GM12878 (cell line): ENCODE measurements around the gene FAM110A. TPM values are rescaled to one million over a fixed set of nuclear protein-coding genes. Genes with fewer than 3 reads are reported as not detected.

Experiments
- ATAC-seq: fragments of 200-7000 bp; cut with Tn5 transposase; 3 replicates; pipeline ENCODE4 v1.9.1; 2020; ENCODE audit warnings: mild to moderate bottlenecking, moderate library complexity
- BruUV-seq: library from RNA; stranded (reverse); fragments of 400-500 nt; replicated peaks from 2 replicates; lab custom pipeline; 2021; lab: Mats Ljungman, UMichigan
- CTCF ChIA-PET: fragments of 300-600 bp; sonication (Branson Sonifier 250); formaldehyde crosslinking; extraction: SDS; loops from one replicate; lab custom pipeline; 2021; ENCODE audit warnings: inconsistent platforms; lab: Yijun Ruan, JAX
- POLR2A ChIA-PET: fragments of 350-600 bp; formaldehyde crosslinking; extraction: SDS; loops from one replicate; lab custom pipeline; 2021; ENCODE audit warnings: inconsistent platforms; lab: Charles Lee
- RAD21 ChIA-PET: fragments of 300-600 bp; sonication (Branson Sonifier 250); formaldehyde crosslinking; loops from one replicate; lab custom pipeline; 2023; ENCODE audit warnings: antibody characterized with exemption; ENCODE audit not compliant: unreplicated experiment; lab: Charles Lee
- SMC1A ChIA-PET: fragments of 300-600 bp; sonication (Branson Sonifier 250); formaldehyde crosslinking; loops from one replicate; lab custom pipeline; 2023; ENCODE audit not compliant: unreplicated experiment, uncharacterized antibody; lab: Charles Lee
- DNase-seq: peaks from one replicate; pipeline ENCODE4 v3.0.0-alpha.2; 2011; ENCODE audit warnings: low read depth, low spot score
- FAIRE-seq: peaks from 3 replicates; lab custom pipeline; 2011; peaks lifted over from hg19 to GRCh38; lab: Jason Lieb, UNC
- H2AFZ ChIP-seq: 2 replicates; pipeline ENCODE4 v1.6.0; 2011; ENCODE audit warnings: low read depth, low read length, control low read depth; ENCODE audit not compliant: control insufficient read depth
- H3K27ac ChIP-seq: 2 replicates; pipeline ENCODE4 v1.5.1; 2011; ENCODE audit warnings: control low read depth; ENCODE audit not compliant: control insufficient read depth, insufficient read depth
- H3K27me3 ChIP-seq, 2 experiments: replicated peaks in 1 of 2; 2 replicates each; pipeline versions ENCODE4 v1.6.0 to v1.6.1; 2011; ENCODE audit warnings: low read length in 1 of 2; ENCODE audit not compliant: control insufficient read depth in 2 of 2, insufficient read depth in 2 of 2
- H3K36me3 ChIP-seq, 2 experiments: 2 replicates each; pipeline ENCODE4 v1.5.1; 2011; ENCODE audit warnings: low read length in 1 of 2; ENCODE audit not compliant: control insufficient read depth in 2 of 2, insufficient read depth in 2 of 2
- H3K4me1 ChIP-seq: 2 replicates; pipeline ENCODE4 v1.6.1; 2011; ENCODE audit warnings: mild to moderate bottlenecking, low read length, moderate library complexity, mixed read lengths; ENCODE audit not compliant: control insufficient read depth, insufficient read depth
- H3K4me2 ChIP-seq: 2 replicates; pipeline ENCODE4 v1.6.0; 2011; ENCODE audit warnings: control low read depth; ENCODE audit not compliant: control insufficient read depth, insufficient read depth
- H3K4me3 ChIP-seq: fragments of 200-600 bp; sonication (generic); 2 replicates; pipeline ENCODE4 v1.5.1; 2016
- H3K79me2 ChIP-seq: 2 replicates; pipeline ENCODE4 v1.6.0; 2011; ENCODE audit warnings: low read length; ENCODE audit not compliant: control insufficient read depth, insufficient read depth
- H3K9ac ChIP-seq: 2 replicates; pipeline ENCODE4 v1.8.0; 2011; ENCODE audit warnings: low read length, control low read depth, mixed read lengths; ENCODE audit not compliant: control insufficient read depth, insufficient read depth
- H3K9me3 ChIP-seq: replicated peaks from 3 replicates; pipeline ENCODE4 v1.5.1; 2011; ENCODE audit warnings: mild to moderate bottlenecking, low read length; ENCODE audit not compliant: control insufficient read depth, insufficient read depth
- H4K20me1 ChIP-seq: 2 replicates; pipeline ENCODE4 v1.6.0; 2011; ENCODE audit not compliant: control insufficient read depth, insufficient read depth
- CHD4 ChIP-seq: fragments of 200-600 bp; sonication (generic); IDR thresholded peaks from 2 replicates; pipeline ENCODE4 v1.6.1; 2016; ENCODE audit warnings: mild to moderate bottlenecking
- EGR1 ChIP-seq, 2 experiments: IDR thresholded peaks; 1 replicate in 1 of 2; 2 replicates in 1 of 2; pipeline ENCODE4 v1.6.1; 2011 to 2012; ENCODE audit warnings: low read depth in 2 of 2, low read length in 2 of 2, borderline replicate concordance in 1 of 2, mild to moderate bottlenecking in 1 of 2, moderate library complexity in 1 of 2
- FOXK2 ChIP-seq: fragments of 450-650 bp; IDR thresholded peaks from 2 replicates; pipeline ENCODE4 v1.6.1; 2017; ENCODE audit warnings: mild to moderate bottlenecking, moderate library complexity
- HDAC2 ChIP-seq: fragments of 200-600 bp; sonication (generic); IDR thresholded peaks from 2 replicates; pipeline ENCODE4 v1.6.1; 2017
- NR2C2 ChIP-seq: IDR thresholded peaks from 2 replicates; pipeline ENCODE4 v1.6.1; 2011; ENCODE audit warnings: borderline replicate concordance, low read depth; ENCODE audit not compliant: control insufficient read depth, insufficient read length
- RBBP5 ChIP-seq: fragments of 200-600 bp; sonication (generic); conservative IDR thresholded peaks from 2 replicates; pipeline ENCODE4 v1.6.1; 2016
- RELA ChIP-seq: fragments of 450-650 bp; IDR thresholded peaks from 2 replicates; pipeline ENCODE4 v1.8.0; 2014; ENCODE audit warnings: borderline replicate concordance; ENCODE audit not compliant: partially characterized antibody
- RFX5 ChIP-seq: IDR thresholded peaks from 2 replicates; pipeline ENCODE4 v1.6.1; 2011; ENCODE audit warnings: low read depth, low read length, improper control_type of control experiment
- RUNX3 ChIP-seq: IDR thresholded peaks from 2 replicates; pipeline ENCODE4 v1.6.1; 2012; ENCODE audit warnings: low read length, inconsistent platforms
- SMAD5 ChIP-seq: IDR thresholded peaks from 2 replicates; pipeline ENCODE4 v1.6.1; 2016; ENCODE audit warnings: antibody characterized with exemption, low read depth
- SUZ12 ChIP-seq: fragments of 200-600 bp; sonication (generic); IDR thresholded peaks from one replicate; pipeline ENCODE4 v1.6.1; 2018; ENCODE audit warnings: antibody characterized with exemption, mild to moderate bottlenecking; ENCODE audit not compliant: unreplicated experiment
- YY1 ChIP-seq: IDR thresholded peaks from 2 replicates; pipeline ENCODE4 v1.6.1; 2011; ENCODE audit warnings: low read depth, mild to moderate bottlenecking, low read length
- ZNF217 ChIP-seq: fragments of 450-650 bp; IDR thresholded peaks from 2 replicates; pipeline ENCODE4 v1.6.1; 2017; ENCODE audit warnings: antibody characterized with exemption, mild to moderate bottlenecking
- ZNF622 ChIP-seq: fragments of 450-650 bp; IDR thresholded peaks from 2 replicates; pipeline ENCODE4 v1.6.1; 2017; ENCODE audit warnings: mild to moderate bottlenecking, inconsistent platforms
- ZSCAN29 ChIP-seq: fragments of 450-650 bp; IDR thresholded peaks from 2 replicates; pipeline ENCODE4 v1.6.1; 2017; ENCODE audit warnings: mild to moderate bottlenecking, moderate library complexity
- WGBS: methylation state at CpG from one replicate; pipeline ENCODE4 v1.1.6; 2016; ENCODE audit warnings: low lambda C conversion rate; ENCODE audit not compliant: insufficient replicate concordance, insufficient coverage; ENCODE audit errors: missing lambda C conversion rate; 5-methylcytosine and 5-hydroxymethylcytosine counted together
- in situ Hi-C: fragments of 300-500 bp; cut with MboI; formaldehyde crosslinking; loops from 9 replicates; pipeline ENCODE4 v1.14.3; 2018; ENCODE audit warnings: mixed read lengths
- intact Hi-C: fragments of 100-400 bp; cut with micrococcal nuclease; formaldehyde crosslinking; loops from one replicate; pipeline ENCODE4 v1.14.2; 2022; ENCODE audit not compliant: unreplicated experiment
- polyA plus RNA-seq, 11 experiments: library from polyadenylated mRNA; depleted of rRNA in 4 of 11; unstranded in 6 of 11; stranded (reverse) in 5 of 11; fragments of >200 nt; fragmentation: Nextera tagmentation in 4 of 11; fragmentation: Illumina TruSeq in 1 of 11; extraction: Ambion mirVana in 4 of 11; extraction: Trizol in 1 of 11; gene quantifications; 1 replicate in 1 of 11; 2 replicates in 10 of 11; pipeline versions ENCODE4 v1.2.1 to v1.2.3, GENCODE V29; 2011 to 2016; ENCODE audit warnings: inconsistent platforms in 2 of 11, missing spikeins in 2 of 11, low read depth in 1 of 11
- total RNA-seq, 4 experiments: library from RNA; depleted of rRNA in 3 of 4; stranded (reverse); fragments of >200 nt in 3 of 4; fragmentation: Illumina TruSeq in 1 of 4; extraction: Trizol in 1 of 4; gene quantifications; 2 replicates each; pipeline versions ENCODE4 v1.2.1 to v1.2.3, GENCODE V29; 2013 to 2021

Gene FAM110A
- total and polyA plus RNA-seq, 10 of the 15 experiments (the other 5 are each of a cell fraction or from before 2014, with no cell fraction given): 1.1 to 14.8 (median 7.4) TPM

DNA sequence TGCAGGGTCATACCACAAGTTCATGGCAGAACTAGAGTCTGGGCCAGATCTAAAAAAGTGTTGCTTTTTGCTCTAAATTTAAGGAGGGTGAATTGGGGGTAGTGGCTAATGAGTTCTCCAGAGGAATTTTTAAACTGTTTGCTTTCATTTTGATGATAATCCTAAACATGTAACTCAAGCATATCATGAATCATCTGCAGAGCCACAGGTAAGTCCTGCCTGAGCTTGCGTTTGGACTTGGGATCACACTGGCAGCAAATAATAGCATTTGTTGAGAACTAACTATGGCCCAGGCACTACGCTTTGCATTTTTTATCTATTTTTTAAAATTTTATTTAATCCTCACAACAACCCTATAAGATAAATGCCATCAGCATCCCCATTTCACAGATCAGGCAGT lies 27.4 kb downstream of the FAM110A start:
- no peak for ATAC-seq
- no peak overlapping the region for H2AFZ ChIP-seq
- H3K36me3 ChIP-seq: no peaks in the 10 kb centered on the region
- H4K20me1 ChIP-seq: no peaks in the 10 kb centered on the region
- H3K4me2 ChIP-seq: no peak overlapping the region
- in situ Hi-C loops: no loop called here
- ChIA-PET RAD21 (no interaction called here), CTCF (no interaction called here), POLR2A (no interaction called here)
- no peak for FAIRE-seq
- H3K27me3 ChIP-seq: no peaks in the 10 kb centered on the region
- no peak for DNase-seq
- peaks cover 12% of the 10 kb centered on the region for H3K4me1 ChIP-seq
- no peak overlapping the region for H3K9ac ChIP-seq
- 95% methylated on average over 2 of the region's 2 CpGs for WGBS
- no TSS peak for BruUV-seq
- no peak overlapping the region for H3K27ac ChIP-seq
- TF ChIP-seq RFX5 (no peak), ZNF622 (no peak), ZNF217 (no peak), SMAD5 (no peak), YY1 (no peak), CHD4 (no peak), ZSCAN29 (no peak), RELA (no peak), NR2C2 (no peak), HDAC2 (no peak), SUZ12 (no peak), RBBP5 (no peak), FOXK2 (no peak), EGR1 (IDR thresholded peaks at IDR 0.05; ENCODE audit: borderline replicate concordance in 1 of 2, low read depth in 2 of 2, low read length in 2 of 2) (no peak), RUNX3 (no peak)
- TF ChIP-seq, all 136 proteins: peak for 0
- Histone ChIP-seq H3K9me3 (no peaks in the 10 kb centered on the region), H3K4me3 (no peak overlapping the region), H3K79me2 (no peaks in the 10 kb centered on the region)
- intact Hi-C loops: loop anchor here (5.0 kb wide), 1 partner anchor 44 kb away; no protein-coding TSS in a partner anchor
- SMC1A ChIA-PET: no interaction called here
